ENCODE data around the gene TJP1.
A peak's percentile ranks its signal among the peaks of the same experiment; 100 is the strongest.
"Not testable (repeated sequence)": the region's sequence is repeated elsewhere in the genome, so short reads cannot be mapped to it uniquely, and the experiment has no call there.

TJP1 gene

DNA sequence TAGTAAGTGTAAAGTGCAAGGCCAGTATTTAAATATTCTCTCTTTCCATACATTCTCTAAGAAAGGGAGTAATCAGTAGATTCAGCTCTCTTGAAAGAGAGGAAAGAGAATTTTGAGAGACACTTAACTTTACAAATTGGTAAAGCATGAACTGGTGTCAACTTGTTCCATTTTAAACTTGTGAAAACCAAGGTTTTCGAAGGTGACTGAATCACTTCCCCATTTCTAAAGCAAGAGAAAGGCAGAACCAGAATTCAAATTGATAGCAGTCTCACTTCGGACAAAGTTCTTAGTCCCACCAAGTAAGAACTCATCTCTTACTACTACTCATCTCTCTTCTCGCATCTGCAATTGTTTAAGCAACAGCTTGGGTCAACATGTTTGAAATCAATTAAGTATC, 22.4 kb downstream of the TJP1 start:
- Histone ChIP-seq H3K4me1 (ENCODE audit: control insufficient read depth, insufficient read depth, low read length, unreplicated experiment) (peaks cover 14% of the 10 kb centered on the region), H3K27me3 (ENCODE audit: insufficient read depth, low read length) (no peaks in the 10 kb centered on the region), H2AFZ (ENCODE audit: low read length, unreplicated experiment) (no peak overlapping the region), H3K79me2 (ENCODE audit: control insufficient read depth, insufficient read depth, low read length, unreplicated experiment) (peaks cover 75% of the 10 kb centered on the region), H3K36me3 (ENCODE audit: insufficient read depth, low read length) (peaks cover 27% of the 10 kb centered on the region), H3K27ac (ENCODE audit: low read depth, low read length) (no peak overlapping the region), H3K4me3 (ENCODE audit: low read depth, low read length) (no peak overlapping the region)

DNA sequence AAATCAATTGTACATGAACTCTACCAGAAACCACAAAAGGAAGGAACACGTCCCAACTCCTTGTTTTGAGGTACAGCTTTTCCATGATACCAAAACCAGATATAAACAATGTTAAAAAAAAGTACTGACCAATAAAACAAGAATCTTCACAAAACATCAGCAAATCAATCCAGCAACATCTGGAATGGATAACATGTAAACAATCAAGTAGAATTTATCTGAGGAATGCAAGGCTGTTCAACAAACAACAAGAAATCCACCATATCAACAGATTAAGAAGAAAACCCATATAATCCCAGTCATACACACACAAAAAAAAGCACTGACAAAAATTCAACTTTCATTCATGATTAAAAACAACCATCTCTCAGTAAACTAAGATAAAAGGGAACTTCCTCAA, 26.7 kb downstream of the TJP1 start:
- Histone ChIP-seq H3K27ac (ENCODE audit: low read depth, low read length) (no peak overlapping the region), H3K79me2 (ENCODE audit: control insufficient read depth, insufficient read depth, low read length, unreplicated experiment) (peaks cover 56% of the 10 kb centered on the region), H3K4me1 (ENCODE audit: control insufficient read depth, insufficient read depth, low read length, unreplicated experiment) (peaks cover 5% of the 10 kb centered on the region), H2AFZ (ENCODE audit: low read length, unreplicated experiment) (no peak overlapping the region), H3K27me3 (ENCODE audit: insufficient read depth, low read length) (no peaks in the 10 kb centered on the region), H3K36me3 (ENCODE audit: insufficient read depth, low read length) (peaks cover 46% of the 10 kb centered on the region), H3K4me3 (ENCODE audit: low read depth, low read length) (no peak overlapping the region)

DNA sequence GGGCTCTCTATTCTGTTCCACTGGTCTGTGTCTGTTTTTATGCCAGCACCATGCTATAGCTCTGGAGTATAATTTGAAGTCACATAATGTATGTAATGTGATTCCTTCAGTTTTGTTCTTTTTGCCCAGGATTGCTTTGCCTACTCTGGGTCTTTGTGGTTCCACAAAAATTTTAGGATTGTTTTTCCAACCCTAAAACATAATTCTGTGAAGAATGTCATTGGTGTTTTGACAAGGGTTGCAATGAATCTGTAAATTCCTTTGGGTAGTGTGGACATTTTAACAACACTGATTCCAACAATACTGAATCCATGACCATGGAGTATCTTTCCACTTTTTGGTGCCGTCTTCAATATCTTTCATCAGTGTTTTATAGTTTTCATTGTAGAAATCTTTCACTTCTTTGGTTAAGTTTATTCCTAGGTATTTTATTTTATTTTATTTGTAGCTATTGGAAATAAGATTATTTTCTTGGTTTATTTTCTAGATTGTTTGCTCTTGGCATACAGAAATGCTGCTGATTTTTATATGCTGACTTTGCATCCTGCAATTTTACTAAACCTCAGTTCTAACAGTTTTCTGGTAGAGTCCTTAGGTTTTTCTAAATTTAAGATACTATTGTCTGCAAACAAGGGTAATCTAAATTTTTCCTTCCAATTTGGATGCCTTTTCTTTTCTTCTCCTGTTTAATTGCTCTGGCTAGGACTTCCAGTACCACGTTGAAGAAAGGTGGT, 29.7 kb downstream of the TJP1 start:
- no peak overlapping the region for H3K27ac ChIP-seq (ENCODE audit: low read depth, low read length)
- H3K36me3 ChIP-seq (ENCODE audit: insufficient read depth, low read length): peaks cover 35% of the 10 kb centered on the region
- H3K4me3 ChIP-seq (ENCODE audit: low read depth, low read length): no peak overlapping the region
- no peak overlapping the region for H2AFZ ChIP-seq (ENCODE audit: low read length, unreplicated experiment)
- H3K4me1 ChIP-seq (ENCODE audit: control insufficient read depth, insufficient read depth, low read length, unreplicated experiment): peaks cover 21% of the 10 kb centered on the region
- H3K79me2 ChIP-seq (ENCODE audit: control insufficient read depth, insufficient read depth, low read length, unreplicated experiment): peaks cover 53% of the 10 kb centered on the region
- H3K27me3 ChIP-seq (ENCODE audit: insufficient read depth, low read length): no peaks in the 10 kb centered on the region

DNA sequence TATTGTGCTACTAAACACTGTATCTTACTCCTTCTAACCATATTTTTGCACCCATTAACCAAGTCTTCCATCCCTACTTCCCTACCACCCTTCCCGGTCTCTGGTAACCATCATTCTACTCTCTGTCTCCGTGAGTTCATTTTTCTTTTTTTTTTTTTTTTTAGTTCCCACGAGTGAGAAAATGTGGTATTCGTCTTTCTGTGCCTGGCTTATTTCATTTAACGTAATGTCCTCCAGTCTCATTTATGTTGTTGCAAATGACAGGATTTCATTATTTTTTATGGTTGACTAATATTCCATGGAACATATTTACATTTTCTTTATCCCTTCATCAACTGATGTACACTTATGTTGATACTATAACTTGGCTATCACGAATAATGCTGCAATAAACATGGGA, 31.7 kb downstream of the TJP1 start:
- H3K79me2 ChIP-seq (ENCODE audit: control insufficient read depth, insufficient read depth, low read length, unreplicated experiment): peaks cover 54% of the 10 kb centered on the region
- H3K4me3 ChIP-seq (ENCODE audit: low read depth, low read length): no peak overlapping the region
- H2AFZ ChIP-seq (ENCODE audit: low read length, unreplicated experiment): no peak overlapping the region
- peaks cover 23% of the 10 kb centered on the region for H3K4me1 ChIP-seq (ENCODE audit: control insufficient read depth, insufficient read depth, low read length, unreplicated experiment)
- no peaks in the 10 kb centered on the region for H3K27me3 ChIP-seq (ENCODE audit: insufficient read depth, low read length)
- no peak overlapping the region for H3K27ac ChIP-seq (ENCODE audit: low read depth, low read length)
- peaks cover 22% of the 10 kb centered on the region for H3K36me3 ChIP-seq (ENCODE audit: insufficient read depth, low read length)

DNA sequence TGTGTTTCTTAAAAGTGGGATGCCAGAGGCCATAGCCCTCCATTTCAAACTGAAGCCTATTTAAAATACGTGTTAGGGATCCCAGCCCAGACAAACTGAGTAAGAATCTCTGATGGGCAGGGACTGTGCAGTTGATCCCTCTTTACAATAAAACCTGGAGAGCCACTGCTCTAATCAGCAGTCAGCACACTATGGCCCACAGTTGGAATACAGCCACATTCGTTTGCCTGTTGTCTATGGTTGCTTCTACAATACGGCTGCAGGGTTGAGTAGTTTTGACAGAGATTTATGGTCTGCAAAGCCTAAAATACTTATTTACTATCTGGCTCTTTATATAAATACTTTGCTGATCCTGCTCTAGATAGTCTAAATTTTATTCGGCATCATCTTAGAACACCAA, 32.4 kb downstream of the TJP1 start:
- Histone ChIP-seq H3K27ac (ENCODE audit: low read depth, low read length) (no peak overlapping the region), H3K27me3 (ENCODE audit: insufficient read depth, low read length) (no peaks in the 10 kb centered on the region), H3K4me3 (ENCODE audit: low read depth, low read length) (no peak overlapping the region), H3K79me2 (ENCODE audit: control insufficient read depth, insufficient read depth, low read length, unreplicated experiment) (peaks cover 52% of the 10 kb centered on the region), H3K36me3 (ENCODE audit: insufficient read depth, low read length) (peaks cover 19% of the 10 kb centered on the region), H3K4me1 (ENCODE audit: control insufficient read depth, insufficient read depth, low read length, unreplicated experiment) (peaks cover 30% of the 10 kb centered on the region), H2AFZ (ENCODE audit: low read length, unreplicated experiment) (no peak overlapping the region)

DNA sequence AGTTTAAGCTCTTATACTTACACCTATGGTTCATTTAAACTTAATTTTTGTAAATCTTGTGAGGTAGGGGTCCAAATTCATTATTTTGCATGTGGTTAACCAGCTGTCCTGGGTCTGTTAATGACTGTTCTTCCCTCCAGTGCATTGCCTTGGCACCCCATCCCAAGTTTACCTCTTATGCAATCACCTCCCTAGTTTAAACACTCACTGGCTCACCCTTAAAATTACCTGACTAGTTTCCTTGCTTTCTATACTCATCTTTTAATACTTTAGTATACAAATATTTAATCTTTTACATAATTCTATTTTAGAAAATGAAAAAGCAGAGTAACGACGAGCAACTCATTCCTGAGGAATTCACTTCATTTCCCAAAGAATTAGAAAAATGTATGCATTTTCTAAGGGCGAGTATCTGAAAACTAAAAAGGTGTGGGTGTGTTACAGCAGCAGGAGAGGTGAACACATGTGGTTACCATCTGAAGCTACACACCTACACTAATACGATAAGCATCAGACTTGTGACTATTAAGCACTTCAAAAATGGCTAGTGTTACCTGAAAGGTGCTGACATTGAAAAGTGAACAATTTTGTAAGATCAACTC, 33.7 kb downstream of the TJP1 start:
- Histone ChIP-seq H3K79me2 (ENCODE audit: control insufficient read depth, insufficient read depth, low read length, unreplicated experiment) (peaks cover 52% of the 10 kb centered on the region), H2AFZ (ENCODE audit: low read length, unreplicated experiment) (no peak overlapping the region), H3K4me3 (ENCODE audit: low read depth, low read length) (no peak overlapping the region), H3K4me1 (ENCODE audit: control insufficient read depth, insufficient read depth, low read length, unreplicated experiment) (peaks cover 37% of the 10 kb centered on the region), H3K27ac (ENCODE audit: low read depth, low read length) (no peak overlapping the region), H3K27me3 (ENCODE audit: insufficient read depth, low read length) (no peaks in the 10 kb centered on the region), H3K36me3 (ENCODE audit: insufficient read depth, low read length) (peaks cover 6% of the 10 kb centered on the region; the same call in 1 of the 2 replicates)

DNA sequence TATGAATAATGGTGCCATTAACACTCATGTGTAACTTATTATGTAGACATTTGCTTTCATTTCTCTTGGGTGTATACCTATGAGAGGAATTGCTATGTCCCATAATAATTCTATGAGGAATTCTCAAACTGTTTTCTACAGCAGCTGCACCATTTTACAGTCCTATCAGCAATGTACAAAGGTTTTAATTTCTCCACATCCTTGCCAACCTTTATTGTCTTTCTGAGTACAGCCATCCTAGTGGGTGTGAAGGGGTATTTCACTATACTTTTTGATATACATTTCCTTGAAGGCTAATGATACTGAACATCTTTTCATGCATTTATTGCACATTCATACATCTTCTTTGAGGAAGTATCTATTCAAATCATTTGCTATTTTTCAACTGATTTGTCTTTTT, 34.5 kb downstream of the TJP1 start:
- Histone ChIP-seq H3K27ac (ENCODE audit: low read depth, low read length) (no peak overlapping the region), H3K4me3 (ENCODE audit: low read depth, low read length) (no peak overlapping the region), H3K79me2 (ENCODE audit: control insufficient read depth, insufficient read depth, low read length, unreplicated experiment) (peaks cover 53% of the 10 kb centered on the region), H3K27me3 (ENCODE audit: insufficient read depth, low read length) (no peaks in the 10 kb centered on the region), H3K4me1 (ENCODE audit: control insufficient read depth, insufficient read depth, low read length, unreplicated experiment) (peaks cover 34% of the 10 kb centered on the region), H2AFZ (ENCODE audit: low read length, unreplicated experiment) (no peak overlapping the region), H3K36me3 (ENCODE audit: insufficient read depth, low read length) (peaks cover under 1% of the 10 kb centered on the region; the same call in 1 of the 2 replicates)

DNA sequence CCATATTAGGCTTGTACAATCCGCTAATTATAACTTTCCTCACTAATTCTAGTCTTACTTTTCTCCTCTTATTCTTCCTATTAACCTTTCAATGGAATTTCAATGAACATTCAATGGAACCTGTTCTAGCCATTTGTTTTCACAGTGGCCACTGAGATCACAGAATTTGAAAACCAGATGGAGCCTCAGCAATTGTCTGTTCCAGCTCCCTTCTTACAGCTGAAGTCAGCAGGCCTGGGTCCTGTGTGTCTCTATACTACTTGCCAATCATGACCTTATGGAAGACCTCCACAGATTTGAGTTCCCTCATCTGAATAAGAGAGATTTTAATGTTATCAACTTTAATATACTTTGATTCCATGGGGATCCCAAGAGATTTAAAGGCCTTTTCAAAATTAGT, 36.6 kb downstream of the TJP1 start:
- peaks cover 66% of the 10 kb centered on the region for H3K79me2 ChIP-seq (ENCODE audit: control insufficient read depth, insufficient read depth, low read length, unreplicated experiment)
- H3K27ac ChIP-seq (ENCODE audit: low read depth, low read length): peak overlapping the region; percentile 2; the same call in 1 of the 2 replicates
- H3K4me1 ChIP-seq (ENCODE audit: control insufficient read depth, insufficient read depth, low read length, unreplicated experiment): peaks cover 34% of the 10 kb centered on the region

DNA sequence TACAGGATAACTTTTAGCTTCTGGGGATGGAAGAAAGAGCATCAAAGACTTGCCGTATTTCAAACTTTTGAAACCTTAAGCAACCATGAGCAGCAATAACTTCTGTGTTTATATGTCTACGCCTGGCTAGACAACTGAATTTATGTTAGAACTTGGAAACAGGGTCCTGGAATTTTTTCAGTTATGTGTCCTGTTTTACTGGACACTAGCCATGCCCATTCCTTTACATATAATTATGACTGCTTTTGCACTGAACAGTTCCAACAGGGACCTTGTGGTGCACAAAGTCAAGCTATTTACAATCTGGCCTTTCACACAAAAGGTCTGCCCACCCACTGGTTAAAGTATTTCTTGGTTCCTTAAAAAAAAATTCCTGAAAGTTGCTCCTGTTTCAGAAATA, 37.1 kb downstream of the TJP1 start:
- no peak overlapping the region for H3K4me3 ChIP-seq (ENCODE audit: low read depth, low read length)
- no peak overlapping the region for H2AFZ ChIP-seq (ENCODE audit: low read length, unreplicated experiment)
- H3K27me3 ChIP-seq (ENCODE audit: insufficient read depth, low read length): no peaks in the 10 kb centered on the region
- H3K27ac ChIP-seq (ENCODE audit: low read depth, low read length): peak overlapping the region; percentile 2; the same call in 1 of the 2 replicates
- H3K79me2 ChIP-seq (ENCODE audit: control insufficient read depth, insufficient read depth, low read length, unreplicated experiment): peaks cover 71% of the 10 kb centered on the region
- H3K4me1 ChIP-seq (ENCODE audit: control insufficient read depth, insufficient read depth, low read length, unreplicated experiment): peaks cover 34% of the 10 kb centered on the region
- peaks cover 16% of the 10 kb centered on the region for H3K36me3 ChIP-seq (ENCODE audit: insufficient read depth, low read length)

More for the DNA sequence above, 36.6 kb downstream of the TJP1 start:
- Histone ChIP-seq H3K4me3 (ENCODE audit: low read depth, low read length) (no peak overlapping the region), H2AFZ (ENCODE audit: low read length, unreplicated experiment) (no peak overlapping the region), H3K27me3 (ENCODE audit: insufficient read depth, low read length) (no peaks in the 10 kb centered on the region), H3K36me3 (ENCODE audit: insufficient read depth, low read length) (peaks cover 11% of the 10 kb centered on the region)

DNA sequence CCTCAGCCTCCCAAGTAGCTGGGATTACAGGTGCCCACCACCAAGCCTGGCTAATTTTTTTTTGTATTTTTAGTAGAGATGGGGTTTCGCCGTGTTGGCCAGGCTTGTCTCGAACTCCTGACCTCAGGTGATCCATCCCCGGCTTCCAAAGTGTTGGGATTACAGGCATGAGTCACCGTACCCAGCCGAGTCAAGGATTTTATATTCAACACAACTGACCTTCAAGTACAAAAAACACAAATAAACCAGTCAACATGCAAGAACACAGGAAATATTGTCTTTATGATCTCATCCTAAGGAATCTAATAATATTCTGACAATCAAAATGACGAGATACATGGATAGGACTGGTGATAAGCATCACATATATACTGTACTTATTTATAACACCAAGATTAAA, 37.9 kb downstream of the TJP1 start:
- no peaks in the 10 kb centered on the region for H3K27me3 ChIP-seq (ENCODE audit: insufficient read depth, low read length)
- peak overlapping the region; percentile 2 for H3K27ac ChIP-seq (ENCODE audit: low read depth, low read length)
- peaks cover 73% of the 10 kb centered on the region for H3K79me2 ChIP-seq (ENCODE audit: control insufficient read depth, insufficient read depth, low read length, unreplicated experiment)
- no peak overlapping the region for H2AFZ ChIP-seq (ENCODE audit: low read length, unreplicated experiment)
- H3K4me3 ChIP-seq (ENCODE audit: low read depth, low read length): 0 out of 2 replicates have a peak overlapping the region, but pooled peaks have one; percentile 8
- peaks cover 20% of the 10 kb centered on the region for H3K36me3 ChIP-seq (ENCODE audit: insufficient read depth, low read length)
- peaks cover 30% of the 10 kb centered on the region for H3K4me1 ChIP-seq (ENCODE audit: control insufficient read depth, insufficient read depth, low read length, unreplicated experiment)

DNA sequence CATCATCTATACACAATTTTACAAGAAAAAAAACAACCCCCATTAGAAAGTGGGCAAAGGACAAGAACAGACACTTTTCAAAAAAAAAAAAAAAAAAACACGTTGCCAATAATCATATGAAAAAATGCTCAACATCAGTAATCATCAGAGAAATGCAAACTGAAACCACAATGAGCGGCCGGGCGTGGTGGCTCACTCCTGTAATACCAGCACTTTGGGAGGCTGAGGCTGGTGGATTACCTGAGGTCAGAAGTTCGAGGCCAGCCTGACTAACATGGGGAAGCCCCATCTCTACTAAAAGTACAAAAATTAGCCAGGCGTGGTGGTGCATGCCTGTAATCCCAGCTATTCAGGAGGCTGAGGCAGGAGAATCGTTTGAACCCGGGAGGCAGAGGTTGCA, 39.5 kb downstream of the TJP1 start:
- not testable (repeated sequence) for H3K4me3 ChIP-seq (ENCODE audit: low read depth, low read length); H3K27ac ChIP-seq (ENCODE audit: low read depth, low read length); H3K27me3 ChIP-seq (ENCODE audit: insufficient read depth, low read length); H2AFZ ChIP-seq (ENCODE audit: low read length, unreplicated experiment)
- H3K36me3 ChIP-seq (ENCODE audit: insufficient read depth, low read length): peaks cover 20% of the 10 kb centered on the region
- peaks cover 16% of the 10 kb centered on the region for H3K4me1 ChIP-seq (ENCODE audit: control insufficient read depth, insufficient read depth, low read length, unreplicated experiment)
- peaks cover 82% of the 10 kb centered on the region for H3K79me2 ChIP-seq (ENCODE audit: control insufficient read depth, insufficient read depth, low read length, unreplicated experiment)

All from ACC112 (cell line).